NT2/D1 (cell line): Measurements from ENCODE around the gene VMP1.
"Not testable (repeated sequence)": the region's sequence is repeated elsewhere in the genome, so short reads cannot be mapped to it uniquely, and the experiment has no call there.

Source experiments
- DNase-seq: peaks from one replicate; pipeline ENCODE4 v3.0.0-alpha.2; 2011; ENCODE audit warnings: low read depth, low spot score
- H3K27me3 ChIP-seq: 2 replicates; pipeline ENCODE4 v1.6.0; 2011; ENCODE audit warnings: mild to moderate bottlenecking; ENCODE audit not compliant: insufficient read length, insufficient read depth
- H3K36me3 ChIP-seq: 2 replicates; pipeline ENCODE4 v1.6.1; 2011; ENCODE audit warnings: mild to moderate bottlenecking, low read length, mixed read lengths; ENCODE audit not compliant: insufficient read depth, insufficient read length
- H3K4me1 ChIP-seq: 2 replicates; pipeline ENCODE4 v1.5.1; 2011; ENCODE audit not compliant: insufficient read depth, insufficient read length
- H3K4me3 ChIP-seq: 2 replicates; pipeline ENCODE4 v1.5.1; 2011; ENCODE audit warnings: low read depth; ENCODE audit not compliant: insufficient read length
- H3K9ac ChIP-seq: 2 replicates; pipeline ENCODE4 v1.6.0; 2011; ENCODE audit warnings: low read depth; ENCODE audit not compliant: insufficient read length
- H3K9me3 ChIP-seq: 2 replicates; pipeline ENCODE4 v1.5.1; 2011; ENCODE audit warnings: mild to moderate bottlenecking, low read length; ENCODE audit not compliant: insufficient read depth
- SUZ12 ChIP-seq: IDR thresholded peaks from 2 replicates; pipeline ENCODE4 v1.6.1; 2011; ENCODE audit not compliant: insufficient read length, insufficient read depth; ENCODE audit errors: extremely low read depth
- YY1 ChIP-seq: IDR thresholded peaks from 2 replicates; pipeline ENCODE4 v1.6.1; 2011; ENCODE audit not compliant: insufficient read length, insufficient read depth
- ZNF274 ChIP-seq: IDR thresholded peaks from 2 replicates; pipeline ENCODE4 v1.6.1; 2011; ENCODE audit warnings: mild to moderate bottlenecking, low read depth, low read length

Gene VMP1

GRCh38 chr17:59845595-59846393, 138.3 kb downstream of the VMP1 start:
- no peak for TF ChIP-seq YY1
- TF ChIP-seq SUZ12: no peak
- TF ChIP-seq ZNF274: no peak
- Histone ChIP-seq H3K36me3 (peaks cover 6% of the 10 kb centered on the region), H3K4me1 (no peaks in the 10 kb centered on the region), H3K9ac (no peak overlapping the region), H3K4me3 (no peak overlapping the region), H3K27me3 (no peaks in the 10 kb centered on the region), H3K9me3 (no peaks in the 10 kb centered on the region)
- no peak for DNase-seq

- no peaks in the 10 kb centered on the region for H3K36me3 ChIP-seq
- H3K9ac ChIP-seq: no peak overlapping the region
- TF ChIP-seq ZNF274 (no peak), SUZ12 (no peak), YY1 (no peak)
- no peaks in the 10 kb centered on the region for H3K9me3 ChIP-seq
- no peak for DNase-seq
- H3K4me1 ChIP-seq: no peaks in the 10 kb centered on the region
- H3K27me3 ChIP-seq: no peaks in the 10 kb centered on the region
- H3K4me3 ChIP-seq: no peak overlapping the region
These were observed 139.1 kb downstream of the VMP1 start for GRCh38 chr17:59846394-59847165.

GRCh38 chr17:59848385-59848668, 140.9 kb downstream of the VMP1 start:
- DNase-seq: no peak
- no peaks in the 10 kb centered on the region for H3K4me1 ChIP-seq
- H3K27me3 ChIP-seq: no peaks in the 10 kb centered on the region
- H3K9ac ChIP-seq: no peak overlapping the region
- TF ChIP-seq ZNF274 (no peak), YY1 (no peak), SUZ12 (no peak)
- no peak overlapping the region for H3K4me3 ChIP-seq
- H3K9me3 ChIP-seq: no peaks in the 10 kb centered on the region
- H3K36me3 ChIP-seq: no peaks in the 10 kb centered on the region

DNA sequence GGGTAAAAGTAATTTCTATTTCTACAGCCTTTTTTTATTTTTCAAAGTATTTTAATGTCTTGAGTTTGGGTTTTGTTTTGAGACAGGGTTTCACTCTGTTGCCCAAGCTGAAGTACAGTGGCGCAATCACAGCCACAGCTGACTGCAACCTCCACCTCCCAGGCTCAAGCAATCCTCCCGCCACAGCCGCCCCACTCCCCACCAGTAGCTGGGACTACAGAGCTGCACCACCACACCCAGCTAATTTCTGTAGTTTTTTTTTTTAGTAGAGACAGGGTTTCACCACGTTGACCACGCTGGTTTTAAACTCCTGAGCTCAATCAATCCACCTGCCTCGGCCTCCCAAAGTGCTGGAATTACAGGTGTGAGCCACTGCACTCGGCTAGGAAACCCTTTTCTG, 141.3 kb downstream of the VMP1 start:
- no peak for DNase-seq
- no peak for TF ChIP-seq SUZ12
- TF ChIP-seq ZNF274: no peak
- TF ChIP-seq YY1: no peak
- Histone ChIP-seq H3K36me3 (no peaks in the 10 kb centered on the region), H3K9ac (no peak overlapping the region), H3K4me3 (no peak overlapping the region), H3K4me1 (no peaks in the 10 kb centered on the region), H3K27me3 (no peaks in the 10 kb centered on the region), H3K9me3 (no peaks in the 10 kb centered on the region)

DNA sequence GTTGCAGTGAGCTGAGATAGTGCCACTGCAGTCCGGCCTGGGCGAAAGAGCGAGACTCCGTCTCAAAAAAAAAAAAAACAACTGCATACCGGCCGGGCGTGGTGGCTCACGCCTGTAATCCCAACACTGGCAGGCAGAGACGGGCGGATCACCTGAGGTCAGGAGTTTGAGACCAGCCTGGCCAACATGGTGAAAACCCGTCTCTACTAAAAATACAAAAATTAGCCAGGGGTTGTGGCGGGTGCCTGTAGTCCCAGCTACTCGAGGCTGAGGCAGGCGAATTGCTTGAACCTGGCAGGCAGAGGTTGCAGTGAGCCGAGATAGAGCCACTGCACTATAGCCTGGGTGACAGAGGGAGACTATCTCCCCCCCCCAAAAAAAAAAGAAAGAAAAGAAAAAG, 142.9 kb downstream of the VMP1 start:
- not testable (repeated sequence) for H3K27me3 ChIP-seq, H3K36me3 ChIP-seq, H3K4me1 ChIP-seq, H3K9me3 ChIP-seq, H3K9ac ChIP-seq, H3K4me3 ChIP-seq, DNase-seq

DNA sequence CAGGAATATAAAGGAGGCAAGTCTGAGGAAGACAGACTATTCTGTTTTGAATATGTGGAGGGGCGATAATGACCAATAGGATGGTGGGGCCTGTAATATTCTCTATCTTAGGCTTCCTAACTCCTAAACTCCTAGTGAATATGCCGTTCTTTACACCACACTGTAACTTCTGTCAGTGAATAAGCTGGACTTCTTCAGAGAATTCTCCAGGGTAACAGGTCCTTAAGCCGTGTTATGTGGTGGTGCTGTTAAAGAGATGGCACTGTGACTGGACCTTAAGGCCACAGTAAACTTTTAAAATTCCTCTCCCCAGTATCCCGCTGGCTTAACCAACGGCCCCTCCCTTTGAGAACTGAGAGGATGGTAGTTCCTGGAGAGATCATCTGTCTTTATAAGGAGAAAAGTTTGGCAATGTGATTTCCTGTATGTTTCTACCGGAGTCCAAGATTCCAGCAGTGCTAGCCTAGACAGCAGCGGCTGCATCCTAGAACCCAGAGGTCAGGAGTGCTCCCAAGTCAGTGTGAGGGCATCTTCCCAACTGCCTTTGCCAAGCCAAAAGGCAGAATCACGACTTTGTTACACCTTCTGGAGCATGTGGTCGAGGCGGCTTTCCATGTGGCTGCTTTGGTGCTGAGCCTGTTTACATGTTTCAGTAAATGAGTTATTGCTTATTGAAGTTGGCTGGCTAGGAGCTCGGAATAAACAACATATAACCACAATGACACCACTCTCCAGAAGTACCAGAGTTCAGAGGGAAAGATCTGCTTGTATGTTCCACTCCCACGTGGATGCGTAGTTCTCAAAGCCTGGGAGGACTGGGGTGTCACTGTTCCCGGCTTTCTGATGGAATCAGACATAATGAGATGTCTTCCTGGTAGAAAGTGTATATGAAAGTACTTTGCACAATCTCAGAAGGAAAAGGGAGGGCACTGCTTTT, 144.3 kb downstream of the VMP1 start:
- DNase-seq: no peak
- H3K9ac ChIP-seq: no peak overlapping the region
- no peaks in the 10 kb centered on the region for H3K4me1 ChIP-seq

DNA sequence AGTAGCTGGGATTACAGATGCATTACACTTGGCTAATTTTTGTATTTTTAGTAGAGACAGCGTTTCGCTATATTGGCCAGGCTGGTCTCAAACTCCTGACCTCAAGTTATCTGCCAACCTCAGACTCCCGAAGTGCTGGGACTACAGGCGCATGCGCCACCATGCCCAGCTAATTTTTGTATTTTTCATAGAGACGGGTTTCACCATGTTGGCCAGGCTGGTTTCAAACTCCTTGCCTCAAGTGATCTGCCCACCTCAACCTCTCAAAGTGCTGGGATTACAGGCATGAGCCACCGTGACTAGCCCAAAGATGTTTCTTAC, 145.4 kb downstream of the VMP1 start:
- H3K9me3 ChIP-seq, H3K9ac ChIP-seq, H3K4me3 ChIP-seq, H3K27me3 ChIP-seq, H3K36me3 ChIP-seq, DNase-seq, H3K4me1 ChIP-seq: not testable (repeated sequence)

More for the DNA sequence above, 144.3 kb downstream of the VMP1 start:
- H3K4me3 ChIP-seq: no peak overlapping the region
- H3K9me3 ChIP-seq: no peaks in the 10 kb centered on the region
- TF ChIP-seq YY1 (no peak), ZNF274 (no peak), SUZ12 (no peak)
- H3K27me3 ChIP-seq: no peaks in the 10 kb centered on the region
- no peaks in the 10 kb centered on the region for H3K36me3 ChIP-seq
